Activated T-cell treated with anti-CD3 and anti-CD28 coated beads, Interleukin-2, amount 50 U/mL, for 4 hours (primary cell): Measurements from ENCODE around the gene SSB. TPM values are rescaled to one million over a fixed set of nuclear protein-coding genes. Genes with fewer than 3 reads are reported as not detected.
"Not testable (repeated sequence)": the region's sequence is repeated elsewhere in the genome, so short reads cannot be mapped to it uniquely, and the experiment has no call there.

ENCODE experiments used
- ATAC-seq, 2 donors: fragments of 200-7000 bp; cut with Tn5 transposase; one replicate each; pipeline ENCODE4 v1.10.0; 2021
- DNase-seq: peaks from one replicate; pipeline ENCODE4 v3.0.0-alpha.2; 2020
- H3K27me3 Mint-ChIP-seq: one replicate; pipeline ENCODE4 v1.8.0; 2021; ENCODE audit warnings: low read depth, mixed read lengths
- H3K36me3 Mint-ChIP-seq: one replicate; pipeline ENCODE4 v1.8.0; 2022; ENCODE audit warnings: mixed read lengths; ENCODE audit not compliant: insufficient read depth
- H3K4me1 Mint-ChIP-seq: one replicate; pipeline ENCODE4 v1.8.0; 2021; ENCODE audit warnings: low read depth, mixed read lengths
- H3K4me3 Mint-ChIP-seq: one replicate; pipeline ENCODE4 v1.8.0; 2021; ENCODE audit warnings: mild to moderate bottlenecking, moderate library complexity, mixed read lengths
- H3K9me3 Mint-ChIP-seq: one replicate; pipeline ENCODE4 v1.8.0; 2021; ENCODE audit warnings: mixed read lengths
- total RNA-seq, 3 donors: library from RNA; stranded (reverse); gene quantifications; one replicate each; pipeline ENCODE4 v1.2.1, GENCODE V29; 2021

Gene SSB
- total RNA-seq, 3 donors from 2014 or later = 123 to 140 (median 134) TPM

- Mint-ChIP-seq H3K36me3 (peaks cover 34% of the 10 kb centered on the region), H3K4me3 (no peak overlapping the region), H3K4me1 (peaks cover 14% of the 10 kb centered on the region), H3K9me3 (no peaks in the 10 kb centered on the region), H3K27me3 (no peaks in the 10 kb centered on the region)
- DNase-seq = no peak
- no peak for ATAC-seq
These were observed 7.9 kb downstream of the SSB start for GRCh38 chr2:169806586-169806985.

- H3K27me3 Mint-ChIP-seq = no peaks in the 10 kb centered on the region
- H3K9me3 Mint-ChIP-seq = no peaks in the 10 kb centered on the region
- DNase-seq = no peak
- no peak for ATAC-seq
- no peak overlapping the region for H3K4me3 Mint-ChIP-seq
- H3K4me1 Mint-ChIP-seq = peaks cover 4% of the 10 kb centered on the region
- H3K36me3 Mint-ChIP-seq = peaks cover 37% of the 10 kb centered on the region
These were observed 9.6 kb downstream of the SSB start for GRCh38 chr2:169808221-169808620.

- Mint-ChIP-seq H3K4me1 (peaks cover 13% of the 10 kb centered on the region), H3K4me3 (no peak overlapping the region), H3K9me3 (no peaks in the 10 kb centered on the region), H3K27me3 (no peaks in the 10 kb centered on the region), H3K36me3 (peaks cover 44% of the 10 kb centered on the region)
- ATAC-seq (peak; percentile 46 to 48), DNase-seq (no peak)
These were observed 17.2 kb downstream of the SSB start for GRCh38 chr2:169815849-169816248.

GRCh38 chr2:169816961-169817360 lies 18.3 kb downstream of the SSB start:
- DNase-seq, ATAC-seq: not testable (repeated sequence)
- peaks cover 22% of the 10 kb centered on the region for H3K4me1 Mint-ChIP-seq

GRCh38 chr2:169817369-169817768 lies 18.7 kb downstream of the SSB start:
- ATAC-seq = not testable (repeated sequence)
- Mint-ChIP-seq H3K36me3 (peaks cover 38% of the 10 kb centered on the region), H3K4me1 (peaks cover 26% of the 10 kb centered on the region)

More at GRCh38 chr2:169816961-169817360, 18.3 kb downstream of the SSB start:
- not testable (repeated sequence) for H3K9me3 Mint-ChIP-seq, H3K4me3 Mint-ChIP-seq, H3K27me3 Mint-ChIP-seq
- H3K36me3 Mint-ChIP-seq = peaks cover 41% of the 10 kb centered on the region

DNA sequence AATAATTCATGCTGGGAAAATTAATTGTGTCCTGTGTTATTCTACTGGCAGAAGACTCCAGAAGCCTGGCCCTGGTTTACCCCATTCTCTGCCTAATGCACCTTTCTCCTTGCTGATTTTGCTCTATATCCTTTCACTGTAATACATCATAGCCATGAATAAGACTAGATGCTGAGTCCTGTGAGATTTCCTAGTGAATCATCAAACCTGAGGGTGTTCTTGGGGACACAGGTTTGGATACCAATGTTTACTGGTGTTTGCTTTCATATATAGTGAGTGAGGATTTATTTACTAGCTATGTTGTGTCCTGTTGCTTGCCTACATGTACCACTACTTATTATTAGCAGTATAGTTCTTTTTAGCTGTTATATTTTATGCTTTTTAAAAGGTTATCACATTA lies 19.6 kb downstream of the SSB start:
- Mint-ChIP-seq H3K4me1 (peaks cover 34% of the 10 kb centered on the region), H3K9me3 (no peaks in the 10 kb centered on the region), H3K4me3 (no peak overlapping the region), H3K27me3 (no peaks in the 10 kb centered on the region), H3K36me3 (peaks cover 39% of the 10 kb centered on the region)
- no peak for DNase-seq
- ATAC-seq = no peak

More at GRCh38 chr2:169817369-169817768, 18.7 kb downstream of the SSB start:
- H3K9me3 Mint-ChIP-seq, DNase-seq, H3K27me3 Mint-ChIP-seq, H3K4me3 Mint-ChIP-seq: not testable (repeated sequence)

DNA sequence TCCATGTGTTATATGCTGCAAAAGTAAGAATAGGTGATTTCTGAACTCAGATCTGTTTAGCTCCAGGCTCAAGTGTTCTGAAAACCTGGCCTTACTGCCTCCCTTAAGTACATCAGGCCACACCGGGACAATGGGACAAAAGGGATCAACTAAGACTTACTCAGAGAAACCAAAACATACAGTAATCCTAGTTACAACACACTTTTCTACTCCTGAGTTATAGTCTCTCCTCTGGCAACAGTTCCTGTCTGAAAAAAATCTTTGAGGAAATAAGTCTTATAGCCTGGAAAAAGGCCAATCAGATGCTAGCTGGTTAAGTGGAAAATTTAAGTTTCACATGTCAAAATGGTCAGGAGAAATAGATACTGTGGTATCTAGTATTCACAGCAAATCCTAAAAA lies 20.4 kb downstream of the SSB start:
- H3K36me3 Mint-ChIP-seq = peaks cover 43% of the 10 kb centered on the region
- ATAC-seq (no peak), DNase-seq (no peak)
- no peaks in the 10 kb centered on the region for H3K27me3 Mint-ChIP-seq
- H3K4me3 Mint-ChIP-seq = no peak overlapping the region
- H3K9me3 Mint-ChIP-seq = no peaks in the 10 kb centered on the region
- H3K4me1 Mint-ChIP-seq = peaks cover 42% of the 10 kb centered on the region

GRCh38 chr2:169820101-169820500 lies 21.4 kb downstream of the SSB start:
- not testable (repeated sequence) for H3K4me3 Mint-ChIP-seq, ATAC-seq, H3K27me3 Mint-ChIP-seq, DNase-seq, H3K9me3 Mint-ChIP-seq
- Mint-ChIP-seq H3K4me1 (peaks cover 47% of the 10 kb centered on the region), H3K36me3 (peaks cover 42% of the 10 kb centered on the region)

- Mint-ChIP-seq H3K27me3 (no peaks in the 10 kb centered on the region), H3K4me1 (peaks cover 45% of the 10 kb centered on the region), H3K36me3 (peaks cover 29% of the 10 kb centered on the region), H3K4me3 (no peak overlapping the region), H3K9me3 (no peaks in the 10 kb centered on the region)
- ATAC-seq (no peak), DNase-seq (no peak)
These were observed 23.4 kb downstream of the SSB start for GRCh38 chr2:169822036-169822435.

GRCh38 chr2:169822785-169823392 lies 24.2 kb downstream of the SSB start:
- ATAC-seq = no peak
- H3K36me3 Mint-ChIP-seq = peaks cover 23% of the 10 kb centered on the region
- peak overlapping the region; percentile 73 for H3K4me3 Mint-ChIP-seq
- H3K27me3 Mint-ChIP-seq = no peaks in the 10 kb centered on the region
- DNase-seq = no peak
- H3K9me3 Mint-ChIP-seq = no peaks in the 10 kb centered on the region
- H3K4me1 Mint-ChIP-seq = peaks cover 47% of the 10 kb centered on the region

DNA sequence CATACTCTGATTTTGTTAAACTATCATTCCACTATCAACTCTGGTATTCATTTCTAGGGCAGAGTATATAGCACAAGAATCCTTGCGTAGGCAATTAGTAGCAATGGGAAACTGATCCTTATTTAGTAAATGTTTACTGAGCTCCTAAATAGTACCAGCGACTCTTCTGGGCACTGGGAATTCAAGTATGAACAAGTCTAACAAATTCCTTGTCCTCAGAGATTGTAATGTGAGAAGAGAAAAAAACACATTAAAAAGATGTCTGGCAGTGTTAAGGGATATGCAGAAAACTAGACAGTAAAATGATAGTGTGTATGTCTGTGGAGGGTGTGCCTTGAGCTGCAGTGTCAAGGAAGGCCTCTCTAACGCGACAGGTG lies 25.3 kb downstream of the SSB start:
- H3K4me1 Mint-ChIP-seq = peaks cover 56% of the 10 kb centered on the region
- DNase-seq = no peak
- ATAC-seq = no peak

DNA sequence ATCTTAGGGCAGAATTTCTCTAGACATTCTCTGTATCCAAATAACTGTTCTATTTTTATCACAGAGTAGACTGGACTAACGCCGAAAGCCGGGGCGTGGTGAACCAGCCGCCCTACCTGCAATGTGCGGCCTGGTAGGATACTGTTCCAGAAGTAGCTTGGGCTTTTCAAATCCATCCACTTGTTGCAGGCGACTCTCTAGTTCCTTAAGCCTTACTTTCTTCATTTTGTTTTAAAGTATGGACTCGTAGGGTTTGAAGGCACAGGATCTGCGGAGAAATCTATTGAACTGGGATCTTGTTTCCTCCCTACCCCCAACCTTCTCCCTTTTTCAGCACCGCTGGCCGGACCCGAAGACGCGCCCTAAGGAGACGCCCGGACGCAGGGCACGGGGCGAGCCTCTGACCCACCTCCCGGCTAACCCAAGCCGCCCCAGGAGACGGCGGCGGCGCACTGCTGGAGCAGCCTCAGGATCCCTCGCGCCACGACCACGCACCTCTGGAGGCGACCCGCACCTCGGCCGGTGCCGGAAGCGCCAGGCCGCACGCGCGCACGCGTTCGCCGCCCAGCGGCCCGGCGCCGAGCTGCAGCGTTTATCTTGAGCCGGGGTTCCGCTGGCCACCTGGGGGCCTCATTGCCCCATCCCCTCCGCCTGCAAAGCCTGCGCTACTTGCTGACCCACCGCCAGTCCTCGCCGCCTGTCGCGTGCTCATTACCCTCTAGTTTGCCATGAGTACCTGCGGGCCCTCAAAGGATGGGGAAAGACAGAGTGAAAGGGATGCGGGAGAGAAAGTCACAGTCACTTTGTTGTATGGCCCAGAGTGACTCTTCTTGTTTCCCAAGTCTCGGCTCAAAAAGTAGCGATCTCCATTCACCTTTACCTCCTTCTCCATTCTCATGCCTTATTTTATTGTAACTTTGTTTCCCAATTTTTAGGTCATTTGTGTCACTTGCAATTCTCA lies 26.0 kb downstream of the SSB start, which contains the start of gene METTL5:
TSS of gene METTL5 (minus strand) at position 533 of the 961 bp plus-strand sequence. CDS start at position 225, 308 bp downstream.
- Mint-ChIP-seq H3K36me3 (peaks cover 17% of the 10 kb centered on the region), H3K4me1 (peaks cover 56% of the 10 kb centered on the region), H3K4me3 (peak within 1 kb of the TSS; percentile 90), H3K9me3 (no peaks in the 10 kb centered on the region), H3K27me3 (no peaks in the 10 kb centered on the region)
- peak; percentile 68 to 69 for ATAC-seq
- peak; percentile 67 for DNase-seq

More for the DNA sequence above, 25.3 kb downstream of the SSB start:
- Mint-ChIP-seq H3K36me3 (peaks cover 17% of the 10 kb centered on the region), H3K27me3 (no peaks in the 10 kb centered on the region), H3K9me3 (no peaks in the 10 kb centered on the region), H3K4me3 (peak overlapping the region; percentile 90)

GRCh38 chr2:169827272-169828140 lies 28.8 kb downstream of the SSB start, which contains the start of gene UBR3:
TSS of gene UBR3 (plus strand) at chr2:169827454. CDS start at chr2:169827508, 54 bp downstream.
- DNase-seq (peak; percentile 89), ATAC-seq (peak; percentile 80 to 82)
- Mint-ChIP-seq H3K9me3 (no peaks in the 10 kb centered on the region), H3K27me3 (no peaks in the 10 kb centered on the region), H3K4me3 (peak within 1 kb of the TSS; percentile 89), H3K36me3 (peaks cover 6% of the 10 kb centered on the region), H3K4me1 (peaks cover 60% of the 10 kb centered on the region)
